Peyer's patch (tissue), 4 donors: Measurements from ENCODE around the gene C2orf92. TPM values are rescaled to one million over a fixed set of nuclear protein-coding genes. Genes with fewer than 3 reads are reported as not detected.

ENCODE experiments used
- DNase-seq, 3 donors: peaks; one replicate each; pipeline ENCODE4 v3.0.0-alpha.2; 2017 to 2019
- H3K27ac ChIP-seq, 4 donors: fragments of 200-600 bp; sonication (generic); one replicate each; pipeline ENCODE4 v1.5.1; 2016 to 2019
- H3K27me3 ChIP-seq, 2 donors: fragments of 200-600 bp; sonication (generic); one replicate each; pipeline ENCODE4 v1.5.1; 2019
- H3K36me3 ChIP-seq, 3 donors: fragments of 200-600 bp; sonication (generic); one replicate each; pipeline ENCODE4 v1.5.1; 2016 to 2019
- H3K4me1 ChIP-seq, 4 donors: fragments of 200-600 bp; sonication (generic); one replicate each; pipeline ENCODE4 v1.5.1; 2016 to 2019
- H3K4me3 ChIP-seq, 4 donors: fragments of 200-600 bp; sonication (generic); 1 replicate in 3 of 4; 2 replicates in 1 of 4; pipeline ENCODE4 v1.5.1; 2016 to 2019; ENCODE audit warnings: mild to moderate bottlenecking in 1 of 4
- H3K9me3 ChIP-seq, 4 donors: fragments of 200-600 bp; sonication (generic); one replicate each; pipeline ENCODE4 v1.5.1; 2016 to 2019; ENCODE audit warnings: mild to moderate bottlenecking in 1 of 4
- POLR2A ChIP-seq, 2 donors: fragments of 450-650 bp; IDR thresholded peaks; one replicate each; pipeline ENCODE4 v1.5.1; 2017; ENCODE audit warnings: antibody characterized with exemption in 2 of 2, mild to moderate bottlenecking in 2 of 2, moderate library complexity in 2 of 2
- total RNA-seq, 4 donors: library from RNA; depleted of rRNA; stranded (reverse); fragments of >200 nt; gene quantifications; one replicate each; pipeline ENCODE4 v1.1.0, GENCODE V29; 2016
- TF ChIP-seq, protein P1 (sequence below), 6 experiments: fragments of 450-650 bp in 4 of 6; fragments of 200-600 bp in 2 of 6; sonication (generic) in 1 of 6; IDR thresholded peaks; one replicate each; pipeline ENCODE4 v1.5.1; 2017 to 2019; ENCODE audit warnings: antibody characterized with exemption in 6 of 6, mild to moderate bottlenecking in 3 of 6, moderate library complexity in 1 of 6

The C2orf92 gene
- total RNA-seq, 4 donors from 2014 or later = 5.3 to 70.1 (median 25.5) TPM

DNA sequence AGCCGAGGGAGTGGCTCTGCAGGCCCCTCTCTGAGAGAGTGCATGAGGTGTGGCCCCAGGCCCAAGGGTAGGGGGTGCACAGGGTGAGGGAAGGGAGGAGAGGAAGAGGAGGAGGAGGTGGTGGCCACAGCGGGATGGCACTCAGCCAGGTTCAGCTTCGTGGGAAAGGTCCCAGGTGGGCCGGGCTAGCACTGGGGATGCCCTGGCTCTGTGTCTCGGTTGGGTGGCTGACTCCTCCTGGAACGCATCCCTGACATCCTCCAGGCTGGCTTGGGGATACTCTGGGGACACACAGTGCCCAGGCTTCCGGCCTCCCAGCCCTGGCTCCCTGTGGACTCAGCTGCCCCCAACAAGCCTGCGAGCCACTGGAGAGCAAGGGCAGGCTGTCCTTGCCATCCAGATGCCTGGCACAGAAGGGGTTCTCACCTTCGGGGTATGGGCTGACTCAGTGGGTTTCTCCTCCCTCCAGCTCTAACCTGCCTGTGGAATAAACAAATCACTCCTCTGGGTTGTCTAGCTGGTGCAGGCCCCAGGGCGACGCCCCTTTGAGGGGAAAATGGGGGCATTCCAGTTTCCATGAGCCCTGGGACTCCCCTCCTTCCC is 43.3 kb downstream of the C2orf92 start:
- Histone ChIP-seq H3K9me3 (no peaks in the 10 kb centered on the region), H3K4me3 (peak overlapping the region in 2 of 4 donors; percentile 18 to 44), H3K4me1 (peaks cover 0 to 5% (median 0%) of the 10 kb centered on the region in 4 donors), H3K36me3 (no peaks in the 10 kb centered on the region), H3K27me3 (no peaks in the 10 kb centered on the region), H3K27ac (peak overlapping the region; percentile 45 to 79 (median 68))
- DNase-seq = peak in 1 of 3 donors; percentile 48
- TF ChIP-seq, protein P1, sequence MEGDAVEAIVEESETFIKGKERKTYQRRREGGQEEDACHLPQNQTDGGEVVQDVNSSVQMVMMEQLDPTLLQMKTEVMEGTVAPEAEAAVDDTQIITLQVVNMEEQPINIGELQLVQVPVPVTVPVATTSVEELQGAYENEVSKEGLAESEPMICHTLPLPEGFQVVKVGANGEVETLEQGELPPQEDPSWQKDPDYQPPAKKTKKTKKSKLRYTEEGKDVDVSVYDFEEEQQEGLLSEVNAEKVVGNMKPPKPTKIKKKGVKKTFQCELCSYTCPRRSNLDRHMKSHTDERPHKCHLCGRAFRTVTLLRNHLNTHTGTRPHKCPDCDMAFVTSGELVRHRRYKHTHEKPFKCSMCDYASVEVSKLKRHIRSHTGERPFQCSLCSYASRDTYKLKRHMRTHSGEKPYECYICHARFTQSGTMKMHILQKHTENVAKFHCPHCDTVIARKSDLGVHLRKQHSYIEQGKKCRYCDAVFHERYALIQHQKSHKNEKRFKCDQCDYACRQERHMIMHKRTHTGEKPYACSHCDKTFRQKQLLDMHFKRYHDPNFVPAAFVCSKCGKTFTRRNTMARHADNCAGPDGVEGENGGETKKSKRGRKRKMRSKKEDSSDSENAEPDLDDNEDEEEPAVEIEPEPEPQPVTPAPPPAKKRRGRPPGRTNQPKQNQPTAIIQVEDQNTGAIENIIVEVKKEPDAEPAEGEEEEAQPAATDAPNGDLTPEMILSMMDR (IDR thresholded peaks at IDR 0.05) = no peak
- no peak for TF ChIP-seq POLR2A (IDR thresholded peaks at IDR 0.05)

DNA sequence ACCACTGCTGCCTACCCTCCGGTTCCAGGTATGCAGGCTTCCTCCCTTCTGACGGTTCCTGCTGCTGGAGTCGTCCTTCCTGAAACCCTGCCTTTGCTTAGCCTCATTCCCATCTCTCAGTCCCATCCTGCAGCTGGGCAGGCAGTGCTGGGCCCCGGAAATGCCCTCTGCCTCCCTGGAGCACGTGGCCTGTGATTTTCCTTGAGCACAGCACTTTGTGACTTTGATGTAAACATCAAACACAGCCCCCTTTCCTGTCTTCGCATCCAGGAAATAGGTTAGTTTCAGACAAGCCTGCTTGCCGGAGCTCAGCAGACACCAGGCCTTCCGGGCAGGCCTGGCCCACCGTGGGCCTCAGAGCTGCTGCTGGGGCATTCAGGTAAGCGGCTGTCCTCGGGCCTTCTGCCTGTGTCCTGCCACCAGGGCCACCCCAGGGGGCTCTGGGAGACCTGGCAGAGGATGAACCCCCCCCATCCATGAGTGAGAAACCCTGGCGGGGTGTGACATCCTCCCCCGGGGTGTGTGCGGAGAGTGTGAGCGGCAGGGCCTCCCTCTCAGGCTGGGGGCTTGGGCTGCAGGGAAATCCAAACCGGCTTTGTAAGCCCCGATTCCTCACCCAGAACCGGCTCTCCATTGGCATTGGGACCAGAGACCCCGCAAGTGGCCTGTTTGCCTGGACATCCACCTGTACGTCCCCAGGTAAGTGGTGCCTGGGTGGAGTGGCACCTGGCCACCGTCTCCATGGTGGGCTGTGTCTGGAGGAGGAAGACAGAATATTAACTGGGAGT is 44.0 kb downstream of the C2orf92 start, which contains the start of gene ZAP70:
ZAP70 (plus strand) TSS at position 281 of the 788 bp plus-strand sequence. CDS start 10,461 bp downstream, outside the sequence.
- peak within 1 kb of the TSS; percentile 27 to 44 (median 40) for H3K4me3 ChIP-seq
- peak within 1 kb of the TSS; percentile 61 to 79 (median 68) for H3K27ac ChIP-seq

DNA sequence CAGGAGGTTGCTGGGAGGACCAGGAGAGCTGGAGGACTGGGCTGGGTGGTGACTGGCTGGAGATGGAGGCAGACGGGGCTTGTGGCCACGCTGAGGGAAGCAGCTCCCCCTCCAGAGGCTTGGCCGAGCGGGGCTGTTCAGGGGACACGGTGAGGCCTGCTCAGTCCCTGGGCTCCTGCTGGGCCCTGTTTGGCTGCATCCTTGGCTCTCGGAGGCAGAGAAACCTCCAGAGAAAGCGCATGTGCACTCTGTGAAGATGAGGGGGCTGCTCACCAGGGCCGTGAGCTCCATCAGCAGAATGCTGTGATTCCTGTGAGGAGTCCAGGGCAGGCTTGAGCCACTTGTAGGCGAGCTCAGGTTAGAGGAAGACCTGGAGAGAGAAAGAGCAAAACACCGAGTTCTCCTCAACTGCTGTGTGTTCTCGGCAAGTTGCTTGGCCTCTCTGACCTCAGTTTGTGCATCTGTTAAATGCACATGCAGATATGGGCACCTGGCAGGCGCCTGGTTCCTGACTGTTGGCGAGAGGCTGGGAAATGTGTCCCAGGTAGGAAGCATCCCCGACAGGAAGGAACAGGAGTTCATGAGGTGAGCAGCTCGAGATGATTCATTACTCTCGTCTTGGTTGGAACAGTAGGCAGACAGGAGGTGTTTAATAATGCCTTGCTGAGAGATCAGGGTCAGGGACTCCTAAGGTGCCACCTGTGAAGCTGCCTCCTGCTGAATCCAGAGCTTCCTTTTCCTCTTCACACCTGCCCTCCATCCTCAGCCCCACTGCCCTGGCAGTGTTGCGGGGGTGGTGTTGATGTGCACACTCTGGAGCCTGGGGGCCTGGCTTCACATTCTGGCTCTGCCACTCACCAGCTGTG is 44.8 kb downstream of the C2orf92 start:
- Histone ChIP-seq H3K27me3 (no peaks in the 10 kb centered on the region), H3K4me1 (no peaks in the 10 kb centered on the region), H3K4me3 (peak overlapping the region; percentile 27 to 44 (median 40)), H3K27ac (peak overlapping the region; percentile 61 to 79 (median 68)), H3K9me3 (no peaks in the 10 kb centered on the region), H3K36me3 (no peaks in the 10 kb centered on the region)
- peak in 1 of 3 donors; percentile 38 for DNase-seq
- no peak for TF ChIP-seq POLR2A (IDR thresholded peaks at IDR 0.05)

More for the DNA sequence above, 44.0 kb downstream of the C2orf92 start, which contains the start of gene ZAP70:
- Histone ChIP-seq H3K4me1 (no peaks in the 10 kb centered on the region), H3K27me3 (no peaks in the 10 kb centered on the region), H3K36me3 (no peaks in the 10 kb centered on the region), H3K9me3 (no peaks in the 10 kb centered on the region)
- peak; percentile 50 to 66 (median 55) for DNase-seq
- TF ChIP-seq POLR2A (IDR thresholded peaks at IDR 0.05) = peak in 1 of 2 donors; percentile 26
- TF ChIP-seq, protein P1 (IDR thresholded peaks at IDR 0.05) = no peak

DNA sequence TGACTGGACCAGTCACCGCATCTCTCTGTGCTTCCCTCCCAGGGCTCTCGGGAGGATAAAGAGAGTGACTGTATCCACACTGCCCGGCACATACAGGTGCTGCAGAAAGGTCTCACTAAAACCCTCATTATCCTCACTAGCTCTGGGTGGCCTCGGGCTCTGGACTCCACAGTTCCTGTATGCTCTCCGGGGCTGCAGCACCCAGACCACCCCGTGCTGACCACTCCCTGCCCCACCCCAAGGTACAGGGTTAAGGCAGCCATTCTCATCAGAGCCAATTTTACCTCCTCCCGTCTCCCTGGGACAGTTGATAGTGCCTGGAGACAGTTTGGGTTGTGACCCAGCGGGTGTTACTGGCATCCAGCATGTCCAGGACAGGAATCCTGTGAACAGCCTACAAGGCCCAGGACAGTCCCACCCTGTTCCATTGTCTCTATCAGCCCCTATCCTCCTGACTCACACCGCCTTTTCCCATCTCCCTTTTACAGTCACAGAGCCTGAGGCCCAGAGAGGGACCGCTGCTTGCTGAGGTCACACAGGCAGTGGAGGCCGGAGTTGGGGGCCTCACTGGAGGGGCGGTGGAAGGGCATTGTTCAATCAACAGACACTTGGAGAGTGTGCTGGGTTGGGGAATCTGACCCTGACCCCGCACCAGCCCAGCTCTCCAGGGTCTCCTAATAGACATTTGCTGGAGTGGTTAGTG is 45.6 kb downstream of the C2orf92 start:
- H3K36me3 ChIP-seq = no peaks in the 10 kb centered on the region
- no peak for TF ChIP-seq POLR2A (IDR thresholded peaks at IDR 0.05)
- TF ChIP-seq, protein P1 (IDR thresholded peaks at IDR 0.05) = no peak
- H3K9me3 ChIP-seq = no peaks in the 10 kb centered on the region
- peak overlapping the region in 2 of 4 donors; percentile 75 to 79 for H3K27ac ChIP-seq
- no peaks in the 10 kb centered on the region for H3K4me1 ChIP-seq
- H3K4me3 ChIP-seq = peak overlapping the region; percentile 27 to 44 (median 40)
- no peaks in the 10 kb centered on the region for H3K27me3 ChIP-seq
- DNase-seq = peak in 1 of 3 donors; percentile 41

DNA sequence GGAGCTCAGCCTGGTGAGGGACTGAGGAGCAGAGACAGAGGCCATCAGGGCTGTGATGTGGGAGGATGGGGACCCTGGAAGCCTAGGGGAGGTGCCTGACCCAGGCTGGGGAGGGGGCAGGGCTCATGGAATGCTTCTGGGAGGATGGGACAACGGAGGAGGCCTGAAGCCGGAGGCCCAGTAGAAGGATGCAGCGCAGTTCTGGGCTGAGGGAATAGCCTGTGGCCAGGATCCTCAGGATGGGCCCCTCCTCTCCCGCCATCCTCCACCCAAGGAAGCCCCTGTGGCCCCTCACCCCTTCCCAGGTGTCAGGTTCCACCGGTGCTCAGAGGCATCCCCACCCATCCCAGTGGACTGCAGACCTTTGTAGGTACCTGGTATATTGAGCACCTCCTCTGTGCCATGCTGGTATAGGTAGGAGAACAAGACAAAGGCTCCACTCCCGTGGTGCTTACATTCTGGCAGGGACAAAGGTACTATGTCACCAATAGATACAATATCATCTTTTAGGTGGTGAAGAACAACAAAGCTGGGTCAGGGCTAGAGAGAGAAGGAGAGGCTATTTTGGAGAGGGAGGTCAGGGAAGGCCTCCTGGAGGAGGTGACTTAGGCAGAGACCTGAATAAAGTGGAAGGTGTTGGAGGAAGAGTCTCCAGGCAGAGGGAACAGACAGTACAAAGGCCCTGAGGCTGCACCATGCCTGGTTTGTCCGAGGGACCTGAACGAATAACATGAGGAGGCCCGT is 46.6 kb downstream of the C2orf92 start:
- Histone ChIP-seq H3K4me3 (peak overlapping the region in 2 of 4 donors; percentile 6 to 44), H3K27ac (peak overlapping the region in 2 of 4 donors; percentile 64 to 72), H3K4me1 (no peaks in the 10 kb centered on the region), H3K27me3 (no peaks in the 10 kb centered on the region), H3K9me3 (no peaks in the 10 kb centered on the region), H3K36me3 (no peaks in the 10 kb centered on the region)
- TF ChIP-seq, protein P1 (IDR thresholded peaks at IDR 0.05) = no peak
- DNase-seq = peak in 1 of 3 donors; percentile 31
